DOHH2 (cell line): ENCODE measurements around the gene RTCB.

Experiments used
- H3F3A ChIP-seq: fragments of 200-600 bp; sonication (generic), shearing (Covaris generic); 2 replicates; pipeline ENCODE4 v1.6.0; 2016; ENCODE audit warnings: antibody characterized with exemption, mild to moderate bottlenecking; ENCODE audit not compliant: control insufficient read depth, insufficient read depth
- H3K27ac ChIP-seq: fragments of 200-600 bp; sonication (generic); 2 replicates; pipeline ENCODE4 v1.5.1; 2014; ENCODE audit warnings: low read depth, mild to moderate bottlenecking, low read length, moderate library complexity
- H3K27me3 ChIP-seq: fragments of 200-600 bp; sonication (generic); 2 replicates; pipeline ENCODE4 v1.6.1; 2014; ENCODE audit warnings: mild to moderate bottlenecking, low read length, mixed read lengths; ENCODE audit not compliant: control insufficient read depth
- H3K36me3 ChIP-seq: fragments of 200-600 bp; sonication (generic); 2 replicates; pipeline ENCODE4 v1.6.1; 2014; ENCODE audit warnings: mild to moderate bottlenecking, low read length, moderate library complexity, mixed read lengths; ENCODE audit not compliant: control insufficient read depth
- H3K4me1 ChIP-seq: fragments of 200-600 bp; sonication (generic); 2 replicates; pipeline ENCODE4 v1.6.1; 2014; ENCODE audit warnings: mild to moderate bottlenecking, low read length, mixed read lengths; ENCODE audit not compliant: control insufficient read depth
- H3K4me2 ChIP-seq: fragments of 200-600 bp; sonication (generic); 2 replicates; pipeline ENCODE4 v1.6.0; 2014; ENCODE audit warnings: mild to moderate bottlenecking, low read length, moderate library complexity
- H3K4me3 ChIP-seq: fragments of 200-600 bp; sonication (generic); 2 replicates; pipeline ENCODE4 v1.5.1; 2014; ENCODE audit warnings: mild to moderate bottlenecking, low read length, mixed read lengths
- H3K79me2 ChIP-seq: fragments of 200-600 bp; sonication (generic); 2 replicates; pipeline ENCODE4 v1.6.1; 2014; ENCODE audit warnings: mild to moderate bottlenecking, low read length, mixed read lengths; ENCODE audit not compliant: control insufficient read depth
- H3K9me2 ChIP-seq: fragments of 200-600 bp; sonication (generic); replicated peaks from 2 replicates; pipeline ENCODE4 v1.6.1; 2014; ENCODE audit warnings: mild to moderate bottlenecking, low read length, mixed read lengths; ENCODE audit not compliant: control insufficient read depth
- H3K9me3 ChIP-seq: fragments of 200-600 bp; sonication (generic); 2 replicates; pipeline ENCODE4 v1.6.1; 2014; ENCODE audit warnings: antibody characterized with exemption, low read length, mixed read lengths; ENCODE audit not compliant: control insufficient read depth, insufficient read depth
- H4K20me1 ChIP-seq: fragments of 200-600 bp; sonication (generic); 2 replicates; pipeline ENCODE4 v1.6.0; 2014; ENCODE audit warnings: low read depth, mild to moderate bottlenecking, antibody characterized with exemption, low read length, moderate library complexity; ENCODE audit not compliant: control insufficient read depth, insufficient read depth
- CTCF ChIP-seq: fragments of 200-600 bp; sonication (generic); IDR thresholded peaks from one replicate; pipeline ENCODE4 v1.5.1; 2014; ENCODE audit warnings: antibody characterized with exemption, mild to moderate bottlenecking, low read depth, low read length; ENCODE audit not compliant: poor library complexity, severe bottlenecking
- EZH2phosphoT487 ChIP-seq: fragments of 200-600 bp; sonication (generic); IDR thresholded peaks from 2 replicates; pipeline ENCODE4 v1.6.1; 2017; ENCODE audit warnings: borderline replicate concordance, mild to moderate bottlenecking, antibody characterized with exemption, low read length, moderate library complexity, mixed read lengths

RTCB gene

GRCh38 chr22:32343941-32344340 lies 68.1 kb downstream of the RTCB start:
- H3K4me3 ChIP-seq = no peak overlapping the region
- no peaks in the 10 kb centered on the region for H3K4me1 ChIP-seq
- H3K79me2 ChIP-seq = no peaks in the 10 kb centered on the region
- H3F3A ChIP-seq = no peaks in the 10 kb centered on the region
- H3K27ac ChIP-seq = no peak overlapping the region
- no peaks in the 10 kb centered on the region for H4K20me1 ChIP-seq
- no peaks in the 10 kb centered on the region for H3K27me3 ChIP-seq
- no peaks in the 10 kb centered on the region for H3K9me3 ChIP-seq
- H3K4me2 ChIP-seq = no peak overlapping the region
- no peaks in the 10 kb centered on the region for H3K36me3 ChIP-seq
- no peaks in the 10 kb centered on the region for H3K9me2 ChIP-seq
- TF ChIP-seq CTCF = no peak
- no peak for TF ChIP-seq EZH2phosphoT487

- no peaks in the 10 kb centered on the region for H3K27me3 ChIP-seq
- H3F3A ChIP-seq = no peaks in the 10 kb centered on the region
- H3K9me3 ChIP-seq = no peaks in the 10 kb centered on the region
- no peaks in the 10 kb centered on the region for H4K20me1 ChIP-seq
- no peak overlapping the region for H3K4me2 ChIP-seq
- no peaks in the 10 kb centered on the region for H3K4me1 ChIP-seq
- no peak overlapping the region for H3K4me3 ChIP-seq
- TF ChIP-seq CTCF = no peak
- no peak for TF ChIP-seq EZH2phosphoT487
- H3K36me3 ChIP-seq = no peaks in the 10 kb centered on the region
- H3K79me2 ChIP-seq = no peaks in the 10 kb centered on the region
- no peak overlapping the region for H3K27ac ChIP-seq
- H3K9me2 ChIP-seq = no peaks in the 10 kb centered on the region
Observed at GRCh38 chr22:32342977-32343376, 69.1 kb downstream of the RTCB start.

GRCh38 chr22:32341122-32341740 lies 70.8 kb downstream of the RTCB start:
- Histone ChIP-seq H3K27me3 (no peaks in the 10 kb centered on the region), H3K9me2 (no peaks in the 10 kb centered on the region), H3K4me2 (no peak overlapping the region), H3K79me2 (no peaks in the 10 kb centered on the region), H3F3A (no peaks in the 10 kb centered on the region), H3K4me3 (no peak overlapping the region), H3K4me1 (no peaks in the 10 kb centered on the region), H3K9me3 (no peaks in the 10 kb centered on the region), H4K20me1 (no peaks in the 10 kb centered on the region), H3K27ac (no peak overlapping the region), H3K36me3 (no peaks in the 10 kb centered on the region)
- TF ChIP-seq CTCF = no peak
- no peak for TF ChIP-seq EZH2phosphoT487
